Vagina (tissue), 2 donors: ENCODE data around the gene GPR176. TPM values are rescaled to one million over a fixed set of nuclear protein-coding genes. Genes with fewer than 3 reads are reported as not detected.
A peak's percentile ranks its signal among the peaks of the same experiment; 100 is the strongest.

Experiments used
- DNase-seq, 2 donors: peaks; one replicate each; pipeline ENCODE4 v3.0.0-alpha.2; 2017; ENCODE audit errors: extremely low spot score in 2 of 2
- H3K27ac ChIP-seq: fragments of 200-600 bp; sonication (generic); one replicate; pipeline ENCODE4 v1.5.1; 2019
- H3K27me3 ChIP-seq: fragments of 200-600 bp; sonication (generic); one replicate; pipeline ENCODE4 v1.5.1; 2019
- H3K36me3 ChIP-seq, 2 donors: fragments of 200-600 bp; sonication (generic); one replicate each; pipeline ENCODE4 v1.5.1; 2017 to 2019
- H3K4me1 ChIP-seq: fragments of 200-600 bp; sonication (generic); one replicate; pipeline ENCODE4 v1.5.1; 2019
- H3K4me3 ChIP-seq, 2 donors: fragments of 200-600 bp; sonication (generic); 1 replicate in 1 of 2; 2 replicates in 1 of 2; pipeline ENCODE4 v1.5.1; 2016 to 2019
- H3K9me3 ChIP-seq: fragments of 200-600 bp; sonication (generic); one replicate; pipeline ENCODE4 v1.5.1; 2019
- CTCF ChIP-seq, 3 experiments: fragments of 450-650 bp in 2 of 3; fragments of 200-600 bp in 1 of 3; sonication (generic) in 1 of 3; IDR thresholded peaks; one replicate each; pipeline ENCODE4 v1.5.1; 2017 to 2019; ENCODE audit warnings: antibody characterized with exemption in 3 of 3, mild to moderate bottlenecking in 2 of 3, moderate library complexity in 2 of 3
- POLR2A ChIP-seq, 2 donors: fragments of 450-650 bp; IDR thresholded peaks; one replicate each; pipeline ENCODE4 v1.6.1; 2017; ENCODE audit warnings: antibody characterized with exemption in 2 of 2, mild to moderate bottlenecking in 2 of 2, moderate library complexity in 2 of 2
- POLR2AphosphoS5 ChIP-seq, 2 donors: sonication (generic); formaldehyde crosslinking; IDR thresholded peaks; one replicate each; pipeline ENCODE4 v1.9.0; 2017; ENCODE audit warnings: antibody characterized with exemption in 2 of 2, mild to moderate bottlenecking in 2 of 2, low read depth in 1 of 2; ENCODE audit not compliant: insufficient read depth in 1 of 2
- intact Hi-C: fragments of 100-400 bp; cut with DNase I; formaldehyde crosslinking; loops from one replicate; pipeline ENCODE4 v1.15.1; 2023
- total RNA-seq: library from RNA; depleted of rRNA; stranded (reverse); fragments of >200 nt; gene quantifications from one replicate; pipeline ENCODE4 v1.2.3, GENCODE V29; 2016

GPR176 gene
- total RNA-seq, 1 donor from 2014 or later: 5.4 TPM

- Histone ChIP-seq H3K4me3 (no peak overlapping the region), H3K4me1 (no peaks in the 10 kb centered on the region), H3K36me3 (no peaks in the 10 kb centered on the region), H3K9me3 (no peaks in the 10 kb centered on the region), H3K27me3 (no peaks in the 10 kb centered on the region), H3K27ac (no peak overlapping the region)
- DNase-seq: no peak
- intact Hi-C loops: no loop called here
- TF ChIP-seq POLR2AphosphoS5 (IDR thresholded peaks at IDR 0.05; ENCODE audit: insufficient read depth in 1 of 2, low read depth in 1 of 2) (no peak), CTCF (IDR thresholded peaks at IDR 0.05) (no peak), POLR2A (IDR thresholded peaks at IDR 0.05) (no peak)
Observed at GRCh38 chr15:39767921-39768320, 152.1 kb downstream of the GPR176 start.

- intact Hi-C loops: no loop called here
- TF ChIP-seq CTCF (IDR thresholded peaks at IDR 0.05) (no peak), POLR2A (IDR thresholded peaks at IDR 0.05) (no peak), POLR2AphosphoS5 (IDR thresholded peaks at IDR 0.05; ENCODE audit: insufficient read depth in 1 of 2, low read depth in 1 of 2) (no peak)
- no peak overlapping the region for H3K27ac ChIP-seq
Observed at GRCh38 chr15:39761006-39761405, 159.1 kb downstream of the GPR176 start.

DNA sequence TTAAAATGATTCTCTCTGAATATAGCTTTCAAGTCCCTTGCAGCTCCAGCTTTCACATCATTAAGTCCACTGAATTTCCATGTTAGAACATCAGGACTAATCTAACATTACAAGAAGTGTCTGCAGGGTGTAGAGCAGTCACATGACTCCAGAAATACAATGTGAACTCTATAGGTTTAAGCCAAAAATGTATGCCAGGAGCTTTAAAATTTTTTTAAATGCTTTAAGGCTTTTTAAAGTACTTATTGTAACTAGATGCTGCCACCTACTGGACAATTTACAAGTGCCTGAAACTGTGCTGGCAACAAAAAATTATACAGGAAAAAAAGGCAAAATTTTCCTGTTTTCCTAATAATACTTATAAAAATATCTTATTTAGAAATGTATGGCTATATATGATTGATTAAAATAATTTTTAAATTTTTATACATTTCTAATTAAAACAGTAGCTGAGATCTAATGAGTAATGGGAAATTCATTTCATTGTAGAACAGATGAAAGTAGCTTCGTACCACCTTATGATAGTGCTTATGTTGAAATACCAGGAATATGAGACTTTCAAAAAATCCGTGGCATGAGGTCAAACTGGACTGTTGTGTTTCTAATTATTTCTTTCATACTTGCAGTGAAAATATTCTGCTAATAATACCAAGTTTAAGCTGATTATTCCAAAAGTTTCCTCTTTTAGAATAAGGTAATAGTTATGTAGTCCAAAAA, 163.1 kb downstream of the GPR176 start:
- Histone ChIP-seq H3K27me3 (no peaks in the 10 kb centered on the region), H3K36me3 (no peaks in the 10 kb centered on the region), H3K4me1 (no peaks in the 10 kb centered on the region), H3K9me3 (no peaks in the 10 kb centered on the region), H3K4me3 (no peak overlapping the region), H3K27ac (no peak overlapping the region)
- intact Hi-C loops: no loop called here
- DNase-seq: no peak
- TF ChIP-seq CTCF (IDR thresholded peaks at IDR 0.05) (peak; percentile 57 to 75 (median 58)), POLR2AphosphoS5 (IDR thresholded peaks at IDR 0.05; ENCODE audit: insufficient read depth in 1 of 2, low read depth in 1 of 2) (no peak)

More at GRCh38 chr15:39761006-39761405, 159.1 kb downstream of the GPR176 start:
- no peaks in the 10 kb centered on the region for H3K9me3 ChIP-seq
- DNase-seq: no peak
- H3K4me3 ChIP-seq: no peak overlapping the region
- no peaks in the 10 kb centered on the region for H3K4me1 ChIP-seq
- H3K27me3 ChIP-seq: no peaks in the 10 kb centered on the region
- no peaks in the 10 kb centered on the region for H3K36me3 ChIP-seq

GRCh38 chr15:39752991-39753390, 167.1 kb downstream of the GPR176 start:
- no peak for TF ChIP-seq CTCF (IDR thresholded peaks at IDR 0.05)
- TF ChIP-seq POLR2A (IDR thresholded peaks at IDR 0.05): no peak
- no peak for TF ChIP-seq POLR2AphosphoS5 (IDR thresholded peaks at IDR 0.05; ENCODE audit: insufficient read depth in 1 of 2, low read depth in 1 of 2)
- Histone ChIP-seq H3K36me3 (no peaks in the 10 kb centered on the region), H3K4me3 (no peak overlapping the region), H3K4me1 (no peaks in the 10 kb centered on the region), H3K9me3 (no peaks in the 10 kb centered on the region), H3K27ac (no peak overlapping the region), H3K27me3 (no peaks in the 10 kb centered on the region)
- intact Hi-C loops: no loop called here
- no peak for DNase-seq

DNA sequence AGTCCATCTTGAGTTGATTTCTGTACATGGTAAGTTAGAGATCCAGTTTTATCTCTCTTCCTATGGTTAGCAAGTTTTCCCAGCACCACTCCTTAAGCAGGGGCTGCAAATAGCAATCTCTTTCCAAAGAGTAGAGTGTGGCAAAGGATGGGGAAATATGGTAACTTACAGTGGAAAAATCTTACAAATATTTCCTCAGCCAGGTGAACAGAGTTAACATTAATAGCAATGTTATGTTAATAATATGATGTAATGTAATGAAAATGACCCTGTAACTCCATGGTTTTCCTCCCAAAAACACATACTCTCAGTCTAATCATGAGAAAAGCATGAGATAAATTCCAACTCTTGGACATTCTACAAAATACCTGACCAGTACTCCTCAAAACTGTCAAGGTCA, 167.8 kb downstream of the GPR176 start:
- Histone ChIP-seq H3K4me1 (no peaks in the 10 kb centered on the region), H3K9me3 (no peaks in the 10 kb centered on the region), H3K4me3 (no peak overlapping the region), H3K27me3 (no peaks in the 10 kb centered on the region), H3K27ac (no peak overlapping the region), H3K36me3 (no peaks in the 10 kb centered on the region)
- no peak for DNase-seq
- intact Hi-C loops: no loop called here
- TF ChIP-seq CTCF (IDR thresholded peaks at IDR 0.05) (no peak), POLR2AphosphoS5 (IDR thresholded peaks at IDR 0.05; ENCODE audit: insufficient read depth in 1 of 2, low read depth in 1 of 2) (no peak), POLR2A (IDR thresholded peaks at IDR 0.05) (no peak)
